GM10266 (cell line): ENCODE data around the gene SOX18.

ENCODE experiments used
- DNase-seq: peaks from one replicate; pipeline ENCODE4 v3.0.0; 2012; ENCODE audit errors: extremely low spot score
- CTCF ChIP-seq: IDR thresholded peaks from 2 replicates; pipeline ENCODE4 v1.5.1; 2012; ENCODE audit warnings: mild to moderate bottlenecking, low read depth; ENCODE audit not compliant: control insufficient read depth, insufficient read depth; ENCODE audit errors: missing control alignments

SOX18 gene

GRCh38 chr20:64006490-64006889, 42.9 kb downstream of the SOX18 start:
- TF ChIP-seq CTCF, result no peak
- no peak for DNase-seq

GRCh38 chr20:64005394-64005793, 44.0 kb downstream of the SOX18 start:
- TF ChIP-seq CTCF, result no peak
- DNase-seq, result no peak

- TF ChIP-seq CTCF, result no peak
- no peak for DNase-seq
Observed at GRCh38 chr20:64003960-64004725, 45.3 kb downstream of the SOX18 start.

- no peak for DNase-seq
- no peak for TF ChIP-seq CTCF
Observed at GRCh38 chr20:64001607-64002011, 47.8 kb downstream of the SOX18 start.

GRCh38 chr20:64000906-64001305, 48.5 kb downstream of the SOX18 start:
- TF ChIP-seq CTCF, result no peak
- no peak for DNase-seq
